PC-3 (cell line): ENCODE data around the gene PLP1.

Experiments used
- CTCF ChIP-seq: fragments of 300-600 bp; sonication (generic); conservative IDR thresholded peaks from 2 replicates; pipeline ENCODE4 v1.5.1; 2017; ENCODE audit warnings: antibody characterized with exemption, low read depth, mild to moderate bottlenecking, low read length
- EZH2phosphoT487 ChIP-seq: fragments of 300-600 bp; sonication (generic); IDR thresholded peaks from 2 replicates; pipeline ENCODE4 v1.6.1; 2018; ENCODE audit warnings: mild to moderate bottlenecking, antibody characterized with exemption, low read length, borderline replicate concordance

GRCh38 chrX:103727115-103727514, 49.5 kb upstream of the PLP1 start:
- TF ChIP-seq CTCF (no peak), EZH2phosphoT487 (no peak)
